DOHH2 (cell line): ENCODE results near the gene GNAT1.
A peak's percentile ranks its signal among the peaks of the same experiment; 100 is the strongest.

Experiments
- H3F3A ChIP-seq: fragments of 200-600 bp; sonication (generic), shearing (Covaris generic); 2 replicates; pipeline ENCODE4 v1.6.0; 2016; ENCODE audit warnings: antibody characterized with exemption, mild to moderate bottlenecking; ENCODE audit not compliant: control insufficient read depth, insufficient read depth
- H3K27ac ChIP-seq: fragments of 200-600 bp; sonication (generic); 2 replicates; pipeline ENCODE4 v1.5.1; 2014; ENCODE audit warnings: low read depth, mild to moderate bottlenecking, low read length, moderate library complexity
- H3K27me3 ChIP-seq: fragments of 200-600 bp; sonication (generic); 2 replicates; pipeline ENCODE4 v1.6.1; 2014; ENCODE audit warnings: mild to moderate bottlenecking, low read length, mixed read lengths; ENCODE audit not compliant: control insufficient read depth
- H3K36me3 ChIP-seq: fragments of 200-600 bp; sonication (generic); 2 replicates; pipeline ENCODE4 v1.6.1; 2014; ENCODE audit warnings: mild to moderate bottlenecking, low read length, moderate library complexity, mixed read lengths; ENCODE audit not compliant: control insufficient read depth
- H3K4me1 ChIP-seq: fragments of 200-600 bp; sonication (generic); 2 replicates; pipeline ENCODE4 v1.6.1; 2014; ENCODE audit warnings: mild to moderate bottlenecking, low read length, mixed read lengths; ENCODE audit not compliant: control insufficient read depth
- H3K4me2 ChIP-seq: fragments of 200-600 bp; sonication (generic); 2 replicates; pipeline ENCODE4 v1.6.0; 2014; ENCODE audit warnings: mild to moderate bottlenecking, low read length, moderate library complexity
- H3K4me3 ChIP-seq: fragments of 200-600 bp; sonication (generic); 2 replicates; pipeline ENCODE4 v1.5.1; 2014; ENCODE audit warnings: mild to moderate bottlenecking, low read length, mixed read lengths
- H3K79me2 ChIP-seq: fragments of 200-600 bp; sonication (generic); 2 replicates; pipeline ENCODE4 v1.6.1; 2014; ENCODE audit warnings: mild to moderate bottlenecking, low read length, mixed read lengths; ENCODE audit not compliant: control insufficient read depth
- H3K9me2 ChIP-seq: fragments of 200-600 bp; sonication (generic); replicated peaks from 2 replicates; pipeline ENCODE4 v1.6.1; 2014; ENCODE audit warnings: mild to moderate bottlenecking, low read length, mixed read lengths; ENCODE audit not compliant: control insufficient read depth
- H3K9me3 ChIP-seq: fragments of 200-600 bp; sonication (generic); 2 replicates; pipeline ENCODE4 v1.6.1; 2014; ENCODE audit warnings: antibody characterized with exemption, low read length, mixed read lengths; ENCODE audit not compliant: control insufficient read depth, insufficient read depth
- H4K20me1 ChIP-seq: fragments of 200-600 bp; sonication (generic); 2 replicates; pipeline ENCODE4 v1.6.0; 2014; ENCODE audit warnings: low read depth, mild to moderate bottlenecking, antibody characterized with exemption, low read length, moderate library complexity; ENCODE audit not compliant: control insufficient read depth, insufficient read depth
- CTCF ChIP-seq: fragments of 200-600 bp; sonication (generic); IDR thresholded peaks from one replicate; pipeline ENCODE4 v1.5.1; 2014; ENCODE audit warnings: antibody characterized with exemption, mild to moderate bottlenecking, low read depth, low read length; ENCODE audit not compliant: poor library complexity, severe bottlenecking
- EZH2phosphoT487 ChIP-seq: fragments of 200-600 bp; sonication (generic); IDR thresholded peaks from 2 replicates; pipeline ENCODE4 v1.6.1; 2017; ENCODE audit warnings: borderline replicate concordance, mild to moderate bottlenecking, antibody characterized with exemption, low read length, moderate library complexity, mixed read lengths

Gene GNAT1

GRCh38 chr3:50173685-50174516, 17.5 kb upstream of the GNAT1 start:
- H3K27me3 ChIP-seq, result no peaks in the 10 kb centered on the region
- no peaks in the 10 kb centered on the region for H3K36me3 ChIP-seq
- no peaks in the 10 kb centered on the region for H3K9me2 ChIP-seq
- H3K4me1 ChIP-seq, result 0 out of 2 replicates have a peak, but pooled peaks cover 3% of the 10 kb centered on the region
- H3K79me2 ChIP-seq, result no peaks in the 10 kb centered on the region
- TF ChIP-seq CTCF (peak; percentile 33), EZH2phosphoT487 (no peak)
- H3K27ac ChIP-seq, result no peak overlapping the region
- H4K20me1 ChIP-seq, result no peaks in the 10 kb centered on the region
- no peaks in the 10 kb centered on the region for H3K9me3 ChIP-seq
- H3K4me3 ChIP-seq, result no peak overlapping the region
- no peak overlapping the region for H3K4me2 ChIP-seq
- H3F3A ChIP-seq, result no peaks in the 10 kb centered on the region

DNA sequence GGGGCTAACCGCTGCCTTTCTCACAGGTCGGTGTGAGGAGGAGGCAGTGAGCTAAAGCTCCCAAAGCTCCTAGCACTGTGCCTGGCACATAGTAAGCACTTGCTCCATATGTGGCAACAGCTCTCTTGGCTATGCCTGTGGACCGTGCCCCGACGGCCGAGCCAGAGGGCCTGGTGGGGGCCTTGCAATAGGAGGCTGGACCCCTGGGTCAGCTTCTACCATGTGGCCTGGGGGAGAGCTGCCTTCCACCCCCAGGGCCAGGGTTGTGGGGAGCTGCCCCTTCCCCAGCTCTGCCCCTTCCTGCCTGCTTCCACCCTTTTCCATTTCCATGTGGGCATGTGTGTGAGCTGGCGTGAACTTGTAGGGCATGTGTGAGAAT, 16.9 kb upstream of the GNAT1 start:
- Histone ChIP-seq H4K20me1 (no peaks in the 10 kb centered on the region), H3K36me3 (no peaks in the 10 kb centered on the region), H3K27ac (no peak overlapping the region), H3F3A (no peaks in the 10 kb centered on the region), H3K9me3 (no peaks in the 10 kb centered on the region), H3K4me2 (no peak overlapping the region), H3K4me1 (0 out of 2 replicates have a peak, but pooled peaks cover 3% of the 10 kb centered on the region), H3K79me2 (no peaks in the 10 kb centered on the region), H3K9me2 (no peaks in the 10 kb centered on the region), H3K4me3 (no peak overlapping the region), H3K27me3 (no peaks in the 10 kb centered on the region)
- no peak for TF ChIP-seq EZH2phosphoT487
- TF ChIP-seq CTCF, result no peak

- no peak for TF ChIP-seq CTCF
- H3K9me2 ChIP-seq, result no peaks in the 10 kb centered on the region
- H3K9me3 ChIP-seq, result no peaks in the 10 kb centered on the region
- no peaks in the 10 kb centered on the region for H4K20me1 ChIP-seq
- H3K4me2 ChIP-seq, result no peak overlapping the region
- no peaks in the 10 kb centered on the region for H3K27me3 ChIP-seq
- H3K36me3 ChIP-seq, result no peaks in the 10 kb centered on the region
- no peaks in the 10 kb centered on the region for H3F3A ChIP-seq
- H3K79me2 ChIP-seq, result no peaks in the 10 kb centered on the region
- no peak overlapping the region for H3K27ac ChIP-seq
- no peak overlapping the region for H3K4me3 ChIP-seq
- H3K4me1 ChIP-seq, result 0 out of 2 replicates have a peak, but pooled peaks cover 3% of the 10 kb centered on the region
Observed at GRCh38 chr3:50174947-50175524, 16.4 kb upstream of the GNAT1 start.
